SK-N-SH (cell line): Measurements from ENCODE around the gene SPOP. TPM values are rescaled to one million over a fixed set of nuclear protein-coding genes. Genes with fewer than 3 reads are reported as not detected.
A peak's percentile ranks its signal among the peaks of the same experiment; 100 is the strongest.

ENCODE experiments used
- CTCF ChIA-PET: fragments of 300-600, 350-600 bp; formaldehyde crosslinking; extraction: SDS; loops from one replicate; lab custom pipeline; 2021; lab: Yijun Ruan, JAX
- POLR2A ChIA-PET: fragments of 350-600 bp; sonication (Branson Sonifier 250); formaldehyde crosslinking; extraction: SDS; loops from one replicate; lab custom pipeline; 2020; ENCODE audit warnings: antibody characterized with exemption, inconsistent platforms; lab: Yijun Ruan, JAX
- DNase-seq: peaks from one replicate; pipeline ENCODE4 v3.0.0; 2012
- H2AFZ ChIP-seq: fragments of 200-600 bp; sonication (generic); 2 replicates; pipeline ENCODE4 v1.8.1; 2016; ENCODE audit warnings: antibody characterized with exemption, mild to moderate bottlenecking, low read depth
- H3F3A ChIP-seq: fragments of 200-600 bp; sonication (generic); replicated peaks from 2 replicates; pipeline ENCODE3; 2016; ENCODE audit warnings: antibody characterized with exemption, mild to moderate bottlenecking; ENCODE audit not compliant: insufficient read depth
- H3K27ac ChIP-seq, 2 experiments: fragments of 200-500 bp in 1 of 2; fragments of 200-600 bp in 1 of 2; sonication (Bioruptor generic) in 1 of 2; sonication (generic), shearing (Covaris generic) in 1 of 2; 2 replicates each; pipeline versions ENCODE4 v1.5.1 to v1.6.1; 2014 to 2016; ENCODE audit warnings: low read depth in 2 of 2, inconsistent platforms in 1 of 2, low read length in 1 of 2, mild to moderate bottlenecking in 1 of 2, mixed read lengths in 1 of 2
- H3K27me3 ChIP-seq: fragments of 200-600 bp; sonication (generic), shearing (Covaris generic); 2 replicates; pipeline ENCODE4 v1.6.1; 2016; ENCODE audit warnings: mixed run types; ENCODE audit not compliant: insufficient read depth
- H3K36me3 ChIP-seq, 2 experiments: fragments of 200-500 bp in 1 of 2; fragments of 200-600 bp in 1 of 2; sonication (Bioruptor generic) in 1 of 2; sonication (generic) in 1 of 2; replicated peaks in 1 of 2; 2 replicates each; pipeline versions ENCODE3 to v1.5.1; 2014 to 2016; ENCODE audit warnings: low read length in 1 of 2, mild to moderate bottlenecking in 1 of 2; ENCODE audit not compliant: insufficient read depth in 2 of 2, control insufficient read depth in 1 of 2
- H3K4me1 ChIP-seq, 2 experiments: fragments of 200-500 bp in 1 of 2; fragments of 200-600 bp in 1 of 2; sonication (Bioruptor generic) in 1 of 2; sonication (generic), shearing (Covaris generic) in 1 of 2; 2 replicates each; pipeline versions ENCODE4 v1.5.1 to v1.6.1; 2014 to 2016; ENCODE audit warnings: low read depth in 1 of 2, low read length in 1 of 2, mixed run types in 1 of 2; ENCODE audit not compliant: insufficient read depth in 2 of 2, control insufficient read depth in 1 of 2
- H3K4me2 ChIP-seq: fragments of 200-600 bp; sonication (generic), shearing (Covaris generic); 2 replicates; pipeline ENCODE4 v1.6.1; 2017; ENCODE audit warnings: mixed run types
- H3K4me3 ChIP-seq, 2 experiments: fragments of 200-500 bp in 1 of 2; fragments of 200-600 bp in 1 of 2; sonication (Bioruptor generic) in 1 of 2; sonication (generic), shearing (Covaris generic) in 1 of 2; 2 replicates each; pipeline versions ENCODE4 v1.5.1 to v1.8.1; 2014 to 2016; ENCODE audit warnings: low read depth in 2 of 2, inconsistent platforms in 1 of 2, low read length in 1 of 2, mild to moderate bottlenecking in 1 of 2, mixed read lengths in 1 of 2, moderate library complexity in 1 of 2
- H3K79me2 ChIP-seq: fragments of 200-600 bp; sonication (generic); 2 replicates; pipeline ENCODE4 v1.8.1; 2017; ENCODE audit warnings: mild to moderate bottlenecking; ENCODE audit not compliant: insufficient read depth
- H3K9ac ChIP-seq: fragments of 200-600 bp; sonication (generic); 2 replicates; pipeline ENCODE4 v1.6.1; 2017; ENCODE audit warnings: mixed run types
- H3K9me2 ChIP-seq: fragments of 200-600 bp; sonication (generic); 2 replicates; pipeline ENCODE4 v1.6.1; 2017; ENCODE audit warnings: mixed run types
- H3K9me3 ChIP-seq: fragments of 200-600 bp; sonication (generic); 2 replicates; pipeline ENCODE4 v1.6.1; 2017; ENCODE audit warnings: mixed run types, mild to moderate bottlenecking, moderate library complexity
- H4K20me1 ChIP-seq: fragments of 200-600 bp; sonication (generic); 2 replicates; pipeline ENCODE4 v1.6.1; 2017; ENCODE audit warnings: mild to moderate bottlenecking, mixed run types; ENCODE audit not compliant: insufficient read depth
- CTCF ChIP-seq: fragments of 200-600 bp; sonication (generic); IDR thresholded peaks from 2 replicates; pipeline ENCODE4 v1.6.1; 2017; ENCODE audit warnings: antibody characterized with exemption, mild to moderate bottlenecking, moderate library complexity
- EZH2phosphoT487 ChIP-seq: fragments of 200-600 bp; sonication (generic); IDR thresholded peaks from 2 replicates; pipeline ENCODE4 v1.6.1; 2017; ENCODE audit warnings: low read depth, mixed run types, mild to moderate bottlenecking, antibody characterized with exemption, moderate library complexity, borderline replicate concordance
- FOSL2 ChIP-seq: IDR thresholded peaks from 2 replicates; pipeline ENCODE4 v1.4.0; 2012; ENCODE audit warnings: low read depth, mild to moderate bottlenecking, moderate library complexity, borderline replicate concordance
- FOXJ3 ChIP-seq: sonication (generic); formaldehyde crosslinking; IDR thresholded peaks from 2 replicates; pipeline ENCODE4 v1.5.1; 2020; ENCODE audit warnings: mild to moderate bottlenecking, missing genetic modification reagents
- GABPA ChIP-seq: IDR thresholded peaks from 2 replicates; pipeline ENCODE4 v1.4.0; 2012; ENCODE audit warnings: low read depth, mild to moderate bottlenecking
- IRF3 ChIP-seq: fragments of 150-350 bp; IDR thresholded peaks from 2 replicates; pipeline ENCODE4 v1.6.1; 2016; ENCODE audit warnings: mild to moderate bottlenecking, low read depth, low read length
- MXI1 ChIP-seq: IDR thresholded peaks from 2 replicates; pipeline ENCODE4 v1.6.1; 2012; ENCODE audit warnings: mild to moderate bottlenecking, low read depth, low read length, improper control_type of control experiment
- NFIC ChIP-seq: IDR thresholded peaks from 2 replicates; pipeline ENCODE4 v1.4.0; 2012; ENCODE audit warnings: borderline replicate concordance
- NRF1 ChIP-seq: IDR thresholded peaks from 2 replicates; pipeline ENCODE4 v1.6.1; 2012; ENCODE audit warnings: low read depth, mild to moderate bottlenecking, low read length
- RCOR1 ChIP-seq: fragments of 150-350 bp; IDR thresholded peaks from 2 replicates; pipeline ENCODE4 v1.6.1; 2017; ENCODE audit warnings: antibody characterized with exemption, low read length
- TCF12 ChIP-seq: IDR thresholded peaks from 2 replicates; pipeline ENCODE4 v1.4.0; 2012
- TEAD4 ChIP-seq: IDR thresholded peaks from 2 replicates; pipeline ENCODE4 v1.4.0; 2012; ENCODE audit warnings: mild to moderate bottlenecking, borderline replicate concordance; ENCODE audit not compliant: insufficient read depth
- USF1 ChIP-seq: IDR thresholded peaks from 2 replicates; pipeline ENCODE4 v1.4.0; 2012; ENCODE audit warnings: low read depth, borderline replicate concordance
- USF2 ChIP-seq: fragments of 150-350 bp; IDR thresholded peaks from 2 replicates; pipeline ENCODE4 v1.6.1; 2017; ENCODE audit warnings: antibody characterized with exemption, low read length, low read depth, borderline replicate concordance
- WGBS: methylation state at CpG from one replicate; pipeline ENCODE4 v1.1.6; 2017; ENCODE audit warnings: low lambda C conversion rate; 5-methylcytosine and 5-hydroxymethylcytosine counted together
- polyA plus RNA-seq, 3 experiments: library from polyadenylated mRNA; depleted of rRNA; stranded (reverse); fragments of >200 nt; gene quantifications; 2 replicates each; pipeline ENCODE4 v1.2.3, GENCODE V29; 2012

The SPOP gene
- polyA plus RNA-seq, 1 of the 3 experiments (the other 2 are of a cell fraction): 54.0 TPM

- H3K4me3 ChIP-seq: no peak overlapping the region
- no peaks in the 10 kb centered on the region for H3K9me3 ChIP-seq
- no peaks in the 10 kb centered on the region for H3K9me2 ChIP-seq
- 64% methylated on average over 10 of the region's 13 CpGs for WGBS
- no peaks in the 10 kb centered on the region for H4K20me1 ChIP-seq
- TF ChIP-seq NRF1 (no peak), FOXJ3 (CRISPR knock-in tag) (no peak), MXI1 (no peak), IRF3 (no peak), USF2 (no peak), NFIC (no peak), FOSL2 (no peak), CTCF (no peak), USF1 (no peak), EZH2phosphoT487 (no peak), RCOR1 (no peak), TEAD4 (no peak), TCF12 (no peak), GABPA (no peak)
- H3K4me1 ChIP-seq: peaks cover 3 to 19% of the 10 kb centered on the region in 2 experiments; a peak in 2 of 4 replicates
- H3K79me2 ChIP-seq: no peaks in the 10 kb centered on the region
- H3K27me3 ChIP-seq: peaks cover 15% of the 10 kb centered on the region; the same call in 1 of the 2 replicates
- CTCF ChIA-PET: interaction anchor here (1.0 to 48.9 kb wide), 12 partner anchors 8 to 422 kb away, joined by 3 to 2107 read pairs (median 9); partner anchors contain the start of genes SLC35B1 and SPOP
- H3K27ac ChIP-seq: no peak overlapping the region
- no peak overlapping the region for H2AFZ ChIP-seq
- no peak overlapping the region for H3K9ac ChIP-seq
- H3F3A ChIP-seq: peaks cover 23% of the 10 kb centered on the region
- POLR2A ChIA-PET: interaction anchor here (1.4 kb wide), 1 partner anchor 125 kb away, joined by 3 read pairs; no protein-coding TSS in a partner anchor
- peak; percentile 33 for DNase-seq
- H3K36me3 ChIP-seq: no peaks in the 10 kb centered on the region
- H3K4me2 ChIP-seq: no peak overlapping the region
Observed at GRCh38 chr17:49574323-49574781, 103.5 kb downstream of the SPOP start.
